Measurements from ENCODE around the gene PADI4. TPM values are rescaled to one million over a fixed set of nuclear protein-coding genes. Genes with fewer than 3 reads are reported as not detected.

The PADI4 gene
- total and polyA plus RNA-seq, 2 of the 8 experiments (the other 6 are each of a cell fraction or from before 2014, with no cell fraction given): 0.29 TPM; not detected in 1

- TF ChIP-seq CTCF (IDR thresholded peaks at IDR 0.05; ENCODE audit: control extremely low read depth in 1 of 3, insufficient read depth in 1 of 3, low read depth in 1 of 3, low read length in 3 of 3) (no peak), NANOG (IDR thresholded peaks at IDR 0.05; ENCODE audit: insufficient read depth, low read depth, low read length, poor library complexity, severe bottlenecking) (no peak)
These were observed 44.5 kb downstream of the PADI4 start (continued) for GRCh38 chr1:17352419-17352909.

All from H1 (cell line).